IMR-90 (cell line): ENCODE results near the gene C19orf25. TPM values are rescaled to one million over a fixed set of nuclear protein-coding genes. Genes with fewer than 3 reads are reported as not detected.
A peak's percentile ranks its signal among the peaks of the same experiment; 100 is the strongest.

Experiments used
- ATAC-seq: fragments of 200-7000 bp; cut with Tn5 transposase; 2 replicates; pipeline ENCODE4 v1.9.1; 2020; ENCODE audit warnings: low read depth, mild to moderate bottlenecking, moderate library complexity
- BruUV-seq: library from RNA; stranded (reverse); fragments of 400-500 nt; replicated peaks from 2 replicates; lab custom pipeline; 2021; lab: Mats Ljungman, UMichigan
- CTCF ChIA-PET: fragments of 300-600 bp; formaldehyde crosslinking; extraction: SDS; loops from one replicate; lab custom pipeline; 2021; ENCODE audit warnings: antibody characterized with exemption; lab: Yijun Ruan, JAX
- POLR2A ChIA-PET: fragments of 300-600 bp; sonication (Branson Sonifier 250); formaldehyde crosslinking; loops from one replicate; lab custom pipeline; 2022; ENCODE audit warnings: antibody characterized with exemption; ENCODE audit not compliant: unreplicated experiment; lab: Charles Lee
- DNase-seq: peaks from one replicate; pipeline ENCODE4 v3.0.0; 2013
- H2AFZ ChIP-seq: replicated peaks from 2 replicates; pipeline ENCODE3; 2013; ENCODE audit warnings: low read length, mild to moderate bottlenecking; ENCODE audit not compliant: poor library complexity
- H2AK5ac ChIP-seq: 2 replicates; pipeline ENCODE4 v1.6.1; 2013; ENCODE audit warnings: low read depth, low read length, inconsistent platforms
- H2AK9ac ChIP-seq: replicated peaks from 2 replicates; pipeline ENCODE3; 2013; ENCODE audit warnings: mild to moderate bottlenecking, low read depth, low read length, moderate library complexity; ENCODE audit not compliant: poor library complexity
- H2BK120ac ChIP-seq: 2 replicates; pipeline ENCODE4 v1.6.1; 2013; ENCODE audit warnings: low read depth, low read length, inconsistent platforms
- H2BK15ac ChIP-seq: 3 replicates; pipeline ENCODE4 v1.6.1; 2013; ENCODE audit warnings: low read depth, low read length, inconsistent platforms
- H2BK20ac ChIP-seq: 2 replicates; pipeline ENCODE4 v1.6.1; 2013; ENCODE audit warnings: low read depth, mild to moderate bottlenecking, inconsistent platforms, low read length, moderate library complexity
- H2BK5ac ChIP-seq: 2 replicates; pipeline ENCODE4 v1.6.1; 2013; ENCODE audit warnings: mild to moderate bottlenecking, low read depth, low read length, inconsistent platforms; ENCODE audit not compliant: poor library complexity, severe bottlenecking
- H3K14ac ChIP-seq: replicated peaks from 2 replicates; pipeline ENCODE4 v1.6.1; 2013; ENCODE audit warnings: low read depth, low read length, inconsistent platforms
- H3K18ac ChIP-seq: 2 replicates; pipeline ENCODE4 v1.6.1; 2013; ENCODE audit warnings: low read depth, low read length, control low read depth
- H3K23ac ChIP-seq: 2 replicates; pipeline ENCODE4 v1.6.1; 2013; ENCODE audit warnings: low read depth, low read length, inconsistent platforms
- H3K27ac ChIP-seq: 2 replicates; pipeline ENCODE4 v1.5.1; 2013; ENCODE audit warnings: mild to moderate bottlenecking, control low read depth, low read length; ENCODE audit not compliant: insufficient read depth
- H3K27me3 ChIP-seq: 2 replicates; pipeline ENCODE4 v1.6.1; 2013; ENCODE audit warnings: low read length; ENCODE audit not compliant: control insufficient read depth, insufficient read depth
- H3K36me3 ChIP-seq: 2 replicates; pipeline ENCODE4 v1.6.1; 2013; ENCODE audit warnings: low read length, mixed read lengths; ENCODE audit not compliant: control insufficient read depth, insufficient read depth
- H3K4ac ChIP-seq: 2 replicates; pipeline ENCODE4 v1.6.1; 2013; ENCODE audit warnings: low read depth, low read length, inconsistent platforms
- H3K4me1 ChIP-seq: 2 replicates; pipeline ENCODE4 v1.6.1; 2013; ENCODE audit warnings: low read length, mixed read lengths; ENCODE audit not compliant: control insufficient read depth, insufficient read depth
- H3K4me2 ChIP-seq: 2 replicates; pipeline ENCODE4 v1.6.1; 2013; ENCODE audit warnings: low read depth, mild to moderate bottlenecking, control low read depth, low read length, moderate library complexity
- H3K4me3 ChIP-seq: 2 replicates; pipeline ENCODE4 v1.5.1; 2013; ENCODE audit warnings: low read depth, mild to moderate bottlenecking, control low read depth, low read length, moderate library complexity; ENCODE audit not compliant: insufficient read depth
- H3K56ac ChIP-seq: 2 replicates; pipeline ENCODE4 v1.6.1; 2013; ENCODE audit warnings: low read length, inconsistent platforms; ENCODE audit not compliant: insufficient read depth; ENCODE audit errors: extremely low read depth
- H3K79me1 ChIP-seq, 2 experiments: 2 replicates each; pipeline ENCODE4 v1.6.1; 2013; ENCODE audit warnings: low read length in 2 of 2, inconsistent platforms in 1 of 2, low read depth in 1 of 2
- H3K9ac ChIP-seq: 2 replicates; pipeline ENCODE4 v1.6.1; 2013; ENCODE audit warnings: low read depth, low read length, control low read depth
- H3K9me1 ChIP-seq: 2 replicates; pipeline ENCODE4 v1.6.1; 2013; ENCODE audit warnings: low read length, inconsistent platforms; ENCODE audit not compliant: insufficient read depth
- H3K9me3 ChIP-seq: 2 replicates; pipeline ENCODE4 v1.6.1; 2013; ENCODE audit warnings: low read length; ENCODE audit not compliant: control insufficient read depth, insufficient read depth
- H4K20me1 ChIP-seq: 2 replicates; pipeline ENCODE4 v1.6.1; 2013; ENCODE audit warnings: low read length, inconsistent platforms; ENCODE audit not compliant: insufficient read depth
- H4K5ac ChIP-seq: 2 replicates; pipeline ENCODE4 v1.6.1; 2013; ENCODE audit warnings: mild to moderate bottlenecking, low read depth, low read length, control low read depth
- H4K8ac ChIP-seq, 2 experiments: 2 replicates each; pipeline ENCODE4 v1.6.1; 2013; ENCODE audit warnings: low read depth in 2 of 2, low read length in 2 of 2, control low read depth in 1 of 2, inconsistent platforms in 1 of 2
- H4K91ac ChIP-seq: 2 replicates; pipeline ENCODE4 v1.6.1; 2013; ENCODE audit warnings: low read depth, low read length, inconsistent platforms; ENCODE audit not compliant: insufficient read depth
- FOS ChIP-seq: fragments of 150-350 bp; IDR thresholded peaks from 2 replicates; pipeline ENCODE4 v1.6.1; 2016; ENCODE audit warnings: low read depth, low read length
- POLR2A ChIP-seq: IDR thresholded peaks from 2 replicates; pipeline ENCODE4 v1.6.1; 2012; ENCODE audit warnings: mild to moderate bottlenecking, low read depth, low read length
- RFX5 ChIP-seq: IDR thresholded peaks from 2 replicates; pipeline ENCODE4 v1.8.0; 2012; ENCODE audit warnings: low read depth, mild to moderate bottlenecking, low read length, moderate library complexity
- WGBS, 2 experiments: methylation state at CpG; one replicate each; pipeline versions ENCODE4 v1.1.5 to v1.1.7; 2013; ENCODE audit warnings: missing lambda C conversion rate in 2 of 2; ENCODE audit not compliant: insufficient read length in 1 of 2; ENCODE audit errors: extremely low coverage in 2 of 2; 5-methylcytosine and 5-hydroxymethylcytosine counted together
- dilution Hi-C: fragments of 300-500 bp; cut with HindIII; formaldehyde crosslinking; loops from one replicate; pipeline ENCODE4 v1.14.3; 2018; ENCODE audit warnings: low sequenced_read_pairs; ENCODE audit not compliant: unreplicated experiment
- in situ Hi-C: fragments of 300-500 bp; cut with MboI; formaldehyde crosslinking; loops from 3 replicates; pipeline ENCODE4 v1.14.3; 2019; ENCODE audit warnings: low sequenced_read_pairs, inconsistent platforms, mixed read lengths
- intact Hi-C: fragments of 100-400 bp; cut with micrococcal nuclease; formaldehyde crosslinking; loops from 2 replicates; pipeline ENCODE4 v1.10.0; 2022
- polyA plus RNA-seq, 3 experiments: library from polyadenylated mRNA; depleted of rRNA; stranded (reverse); fragments of >200 nt; gene quantifications; 2 replicates each; pipeline ENCODE4 v1.2.3, GENCODE V29; 2012; ENCODE audit warnings: low replicate concordance in 1 of 3
- total RNA-seq: library from RNA; depleted of rRNA; stranded (reverse); fragments of >200 nt; gene quantifications from 2 replicates; pipeline ENCODE4 v1.2.3, GENCODE V29; 2012; rRNA removed
- TF ChIP-seq, protein P1 (sequence below): fragments of 150-350 bp; IDR thresholded peaks from 2 replicates; pipeline ENCODE4 v1.6.1; 2017; ENCODE audit warnings: mild to moderate bottlenecking, antibody characterized with exemption, low read length, low read depth

Gene C19orf25
- total and polyA plus RNA-seq, 2 of the 4 experiments (the other 2 are of a cell fraction): 10.4 to 34.9 TPM

DNA sequence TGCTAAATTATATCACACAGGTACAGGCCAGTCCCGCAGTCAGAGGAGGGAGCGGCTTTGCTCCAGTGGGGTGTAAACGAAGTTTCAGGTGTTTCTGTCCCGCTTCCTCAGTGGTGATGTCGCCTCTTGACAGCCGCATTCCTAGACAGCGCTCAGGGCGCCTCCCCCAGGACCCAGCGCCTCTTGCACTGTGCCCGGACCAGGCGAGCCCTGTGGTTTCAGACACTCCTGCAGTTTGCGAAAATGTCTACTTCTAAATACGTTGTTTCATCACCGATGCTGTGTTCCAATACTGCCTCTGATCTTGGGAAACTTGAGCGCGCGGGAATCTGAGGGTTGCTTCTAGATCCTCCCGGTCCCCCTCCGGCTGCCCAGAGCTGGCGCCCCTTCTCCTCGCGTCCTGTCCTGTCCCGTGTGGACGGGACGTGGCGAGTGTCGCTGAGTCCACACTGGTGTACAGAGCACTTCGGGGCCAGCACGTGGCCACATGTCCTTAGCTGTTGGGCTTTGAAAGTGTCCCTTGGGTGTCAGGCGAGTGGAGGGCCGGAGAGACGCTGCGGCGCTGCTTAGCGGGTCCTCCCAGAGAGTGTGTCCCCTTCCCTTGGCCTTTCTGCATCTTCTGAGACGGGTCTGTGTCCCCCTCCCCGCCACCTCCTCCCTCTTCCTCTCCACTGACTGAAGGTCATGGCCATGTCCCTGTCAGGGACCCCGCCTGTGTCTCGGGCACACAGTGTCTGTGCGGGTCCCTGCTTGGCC is 55.4 kb downstream of the C19orf25 start:
- ChIA-PET POLR2A (no interaction called here), CTCF (no interaction called here)
- Histone ChIP-seq H3K9ac (no peak overlapping the region), H4K8ac (no peak overlapping the region), H4K5ac (no peak overlapping the region), H3K18ac (no peak overlapping the region), H3K9me1 (0 out of 2 replicates have a peak, but pooled peaks cover 3% of the 10 kb centered on the region), H2AFZ (no peak overlapping the region), H3K36me3 (peaks cover 76% of the 10 kb centered on the region), H4K20me1 (peaks cover 74% of the 10 kb centered on the region), H3K27ac (no peak overlapping the region), H2AK9ac (peak overlapping the region; percentile 72), H3K79me1 (peaks cover 30 to 80% of the 10 kb centered on the region in 2 experiments), H2BK15ac (no peak overlapping the region), H4K91ac (no peak overlapping the region), H3K4me2 (no peak overlapping the region), H3K23ac (no peak overlapping the region), H3K4me1 (no peaks in the 10 kb centered on the region), H2AK5ac (no peak overlapping the region), H2BK20ac (no peak overlapping the region), H3K4me3 (no peak overlapping the region), H2BK5ac (no peak overlapping the region), H3K27me3 (no peaks in the 10 kb centered on the region), H3K14ac (no peak overlapping the region), H3K4ac (no peak overlapping the region), H3K9me3 (no peaks in the 10 kb centered on the region), H3K56ac (no peak overlapping the region), H2BK120ac (no peak overlapping the region)
- ATAC-seq (no peak), DNase-seq (no peak)
- dilution Hi-C loops (no loop called here), in situ Hi-C loops (no loop called here), intact Hi-C loops (no loop called here)
- WGBS, 2 experiments: 94% methylated on average over 27 of the region's 40 CpGs; no CpG with 5 or more reads in 1 of the 2 experiments
- TF ChIP-seq, protein P1, sequence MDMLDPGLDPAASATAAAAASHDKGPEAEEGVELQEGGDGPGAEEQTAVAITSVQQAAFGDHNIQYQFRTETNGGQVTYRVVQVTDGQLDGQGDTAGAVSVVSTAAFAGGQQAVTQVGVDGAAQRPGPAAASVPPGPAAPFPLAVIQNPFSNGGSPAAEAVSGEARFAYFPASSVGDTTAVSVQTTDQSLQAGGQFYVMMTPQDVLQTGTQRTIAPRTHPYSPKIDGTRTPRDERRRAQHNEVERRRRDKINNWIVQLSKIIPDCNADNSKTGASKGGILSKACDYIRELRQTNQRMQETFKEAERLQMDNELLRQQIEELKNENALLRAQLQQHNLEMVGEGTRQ: no peak
- TF ChIP-seq FOS (no peak), POLR2A (no peak), RFX5 (no peak)
- no TSS peak for BruUV-seq

Other genes with a start within 250 kb of the C19orf25 start
- gene CBARP, start 241.2 kb downstream of the C19orf25 start, total RNA-seq: 0.18 and 0.56 TPM in 2 replicates
- 3.9 and 8.5 TPM in 2 replicates for gene CBARP, start 241.2 kb downstream of the C19orf25 start, polyA plus RNA-seq (2012; rRNA removed)
- 7.3 and 13.6 TPM in 2 replicates for gene ATP5F1D, start 237.5 kb downstream of the C19orf25 start, total RNA-seq
- gene ATP5F1D, start 237.5 kb downstream of the C19orf25 start, polyA plus RNA-seq (2012; rRNA removed): 140 and 189 TPM in 2 replicates
- 2.2 and 2.5 TPM in 2 replicates for gene MIDN, start 230.6 kb downstream of the C19orf25 start, total RNA-seq
- gene MIDN, start 230.6 kb downstream of the C19orf25 start, polyA plus RNA-seq (2012; rRNA removed): 24.1 and 26.0 TPM in 2 replicates
- gene CIRBP, start 209.9 kb downstream of the C19orf25 start, total RNA-seq: 226 and 299 TPM in 2 replicates
- gene CIRBP, start 209.9 kb downstream of the C19orf25 start, polyA plus RNA-seq (2012; rRNA removed): 405 and 542 TPM in 2 replicates
- gene FAM174C, start 203.7 kb downstream of the C19orf25 start, total RNA-seq: 7.5 and 10.6 TPM in 2 replicates
- gene FAM174C, start 203.7 kb downstream of the C19orf25 start, polyA plus RNA-seq (2012; rRNA removed): 61.8 and 93.4 TPM in 2 replicates
- not detected in 2 replicates for gene EFNA2, start 193.3 kb downstream of the C19orf25 start, total RNA-seq
- gene EFNA2, start 193.3 kb downstream of the C19orf25 start, polyA plus RNA-seq (2012; rRNA removed): not detected in 2 replicates
- 60.8 and 64.7 TPM in 2 replicates for gene NDUFS7, start 95.3 kb downstream of the C19orf25 start, total RNA-seq
- gene NDUFS7, start 95.3 kb downstream of the C19orf25 start, polyA plus RNA-seq (2012; rRNA removed): 136 and 167 TPM in 2 replicates
- gene GAMT, start 77.7 kb downstream of the C19orf25 start, total RNA-seq: 22.8 and 23.9 TPM in 2 replicates
- 51.8 and 63.6 TPM in 2 replicates for gene GAMT, start 77.7 kb downstream of the C19orf25 start, polyA plus RNA-seq (2012; rRNA removed)
- gene DAZAP1, start 71.6 kb downstream of the C19orf25 start, total RNA-seq: 22.0 and 35.3 TPM in 2 replicates
- gene DAZAP1, start 71.6 kb downstream of the C19orf25 start, polyA plus RNA-seq (2012; rRNA removed): 62.8 and 63.6 TPM in 2 replicates
- gene RPS15, start 40.8 kb downstream of the C19orf25 start, total RNA-seq: 834 and 1,179 TPM in 2 replicates
- 1,855 and 2,269 TPM in 2 replicates for gene RPS15, start 40.8 kb downstream of the C19orf25 start, polyA plus RNA-seq (2012; rRNA removed)
- 0.28 and 0.36 TPM in 2 replicates for gene APC2, start 29.1 kb downstream of the C19orf25 start, total RNA-seq
- 0.41 and 0.42 TPM in 2 replicates for gene APC2, start 29.1 kb downstream of the C19orf25 start, polyA plus RNA-seq (2012; rRNA removed)
- gene PCSK4, start 11.1 kb upstream of the C19orf25 start, total RNA-seq: 0.56 and 0.72 TPM in 2 replicates
- gene PCSK4, start 11.1 kb upstream of the C19orf25 start, polyA plus RNA-seq (2012; rRNA removed): 1.7 and 2.9 TPM in 2 replicates
- 1.3 and 1.7 TPM in 2 replicates for gene REEP6, start 12.0 kb upstream of the C19orf25 start, total RNA-seq
- gene REEP6, start 12.0 kb upstream of the C19orf25 start, polyA plus RNA-seq (2012; rRNA removed): 2.2 and 3.2 TPM in 2 replicates
- gene ADAMTSL5, start 33.8 kb upstream of the C19orf25 start, total RNA-seq: 0.83 and 0.90 TPM in 2 replicates
- gene ADAMTSL5, start 33.8 kb upstream of the C19orf25 start, polyA plus RNA-seq (2012; rRNA removed): 10.8 and 13.4 TPM in 2 replicates
- not detected in 2 replicates for gene PLK5, start 44.9 kb upstream of the C19orf25 start, total RNA-seq
- gene PLK5, start 44.9 kb upstream of the C19orf25 start, polyA plus RNA-seq (2012; rRNA removed): 0.04 TPM in 1 of 2 replicates, not detected in the other
- 9.1 and 11.9 TPM in 2 replicates for gene MEX3D, start 89.1 kb upstream of the C19orf25 start, total RNA-seq
- gene MEX3D, start 89.1 kb upstream of the C19orf25 start, polyA plus RNA-seq (2012; rRNA removed): 9.6 and 18.2 TPM in 2 replicates
- gene MBD3, start 113.7 kb upstream of the C19orf25 start, total RNA-seq: 42.5 and 47.5 TPM in 2 replicates
- gene MBD3, start 113.7 kb upstream of the C19orf25 start, polyA plus RNA-seq (2012; rRNA removed): 66.3 and 79.9 TPM in 2 replicates
- gene UQCR11, start 126.2 kb upstream of the C19orf25 start, total RNA-seq: 22.8 and 29.2 TPM in 2 replicates
- gene UQCR11, start 126.2 kb upstream of the C19orf25 start, polyA plus RNA-seq (2012; rRNA removed): 177 and 248 TPM in 2 replicates
- 29.9 and 37.5 TPM in 2 replicates for gene TCF3, start 173.4 kb upstream of the C19orf25 start, total RNA-seq
- 127 and 144 TPM in 2 replicates for gene TCF3, start 173.4 kb upstream of the C19orf25 start, polyA plus RNA-seq (2012; rRNA removed)